NCI-H2081 (cell line): ENCODE data around the gene EGF.

ENCODE experiments used
- DNase-seq, 2 experiments: peaks; one replicate each; lab custom pipeline; 2025; lab: John Stamatoyannopoulos, UW

Gene EGF

DNA sequence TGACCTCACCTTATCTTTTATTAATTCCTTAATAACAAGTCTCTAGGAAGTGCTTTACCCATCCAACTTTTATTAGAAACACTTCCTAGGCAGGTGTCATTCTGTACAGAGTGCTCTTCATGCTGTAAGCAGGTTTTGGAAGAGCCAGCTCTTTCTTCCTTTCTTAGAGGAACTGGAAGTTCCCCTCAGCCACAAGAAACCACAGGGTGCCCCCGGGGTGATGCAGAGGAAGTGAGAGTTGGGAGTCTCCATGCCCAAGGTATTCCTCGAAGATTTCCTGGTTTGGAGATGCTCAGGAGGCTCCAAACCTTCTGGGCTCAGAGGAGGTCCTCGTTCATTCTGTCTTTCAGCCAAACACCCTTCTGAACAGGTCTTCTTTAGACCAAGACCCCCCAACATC is 83.8 kb downstream of the EGF start:
- DNase-seq = no peak

DNA sequence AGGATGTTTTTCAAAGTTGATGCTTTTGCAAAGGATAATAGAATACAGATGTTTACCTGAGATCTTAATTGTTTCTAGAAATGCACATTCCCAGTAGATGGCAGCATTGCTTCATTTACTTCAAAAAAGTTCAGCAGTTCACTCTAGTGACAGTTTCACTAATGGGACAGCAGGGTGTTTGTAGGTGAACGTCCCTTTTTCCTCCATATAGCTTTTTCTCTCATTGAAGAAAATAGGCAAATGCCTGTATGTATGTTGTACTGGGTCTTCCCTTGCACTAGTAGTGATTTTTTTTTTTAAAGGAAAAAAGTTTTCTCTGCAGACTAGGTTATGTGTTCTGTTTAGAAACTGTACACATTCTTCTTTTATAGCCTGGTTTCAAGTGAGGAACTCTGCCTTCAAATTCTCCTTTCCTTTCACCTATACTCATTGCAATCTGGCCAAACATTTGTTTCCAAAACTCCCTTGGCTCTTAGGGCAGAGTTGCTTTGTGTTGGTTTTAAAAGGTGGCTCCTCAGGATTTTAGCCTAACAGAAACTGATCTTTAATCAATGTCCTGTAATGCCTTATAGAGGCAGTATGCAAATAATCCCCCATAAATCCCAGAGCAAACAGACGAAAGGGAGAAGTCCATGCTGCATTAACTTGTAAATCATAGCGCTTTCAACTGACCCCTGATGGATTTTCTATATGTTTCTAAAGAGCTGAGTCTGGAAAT is 86.3 kb downstream of the EGF start:
- DNase-seq = peak; percentile 30 to 55

GRCh38 chr4:109999585-109999912 is 86.9 kb downstream of the EGF start:
- DNase-seq = no peak

DNA sequence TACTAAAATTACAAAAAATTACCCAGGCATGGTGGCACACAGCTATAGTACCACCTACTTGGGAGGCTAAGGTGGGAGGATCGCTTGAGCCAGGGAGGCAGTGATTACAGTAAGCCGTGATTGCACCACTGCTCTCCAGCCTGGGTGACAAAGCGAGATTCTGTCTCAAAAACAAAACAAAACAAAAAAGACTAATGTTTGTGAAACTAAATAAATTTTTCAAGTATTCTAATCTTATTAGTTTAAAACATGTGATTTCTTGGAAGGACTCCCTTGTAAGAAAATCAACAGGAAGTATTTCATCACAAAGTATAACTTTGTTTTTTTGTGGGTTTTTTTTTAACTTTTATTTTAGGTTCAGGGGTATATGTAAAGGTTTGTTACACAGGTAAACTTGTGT is 89.6 kb downstream of the EGF start:
- DNase-seq = no peak

DNA sequence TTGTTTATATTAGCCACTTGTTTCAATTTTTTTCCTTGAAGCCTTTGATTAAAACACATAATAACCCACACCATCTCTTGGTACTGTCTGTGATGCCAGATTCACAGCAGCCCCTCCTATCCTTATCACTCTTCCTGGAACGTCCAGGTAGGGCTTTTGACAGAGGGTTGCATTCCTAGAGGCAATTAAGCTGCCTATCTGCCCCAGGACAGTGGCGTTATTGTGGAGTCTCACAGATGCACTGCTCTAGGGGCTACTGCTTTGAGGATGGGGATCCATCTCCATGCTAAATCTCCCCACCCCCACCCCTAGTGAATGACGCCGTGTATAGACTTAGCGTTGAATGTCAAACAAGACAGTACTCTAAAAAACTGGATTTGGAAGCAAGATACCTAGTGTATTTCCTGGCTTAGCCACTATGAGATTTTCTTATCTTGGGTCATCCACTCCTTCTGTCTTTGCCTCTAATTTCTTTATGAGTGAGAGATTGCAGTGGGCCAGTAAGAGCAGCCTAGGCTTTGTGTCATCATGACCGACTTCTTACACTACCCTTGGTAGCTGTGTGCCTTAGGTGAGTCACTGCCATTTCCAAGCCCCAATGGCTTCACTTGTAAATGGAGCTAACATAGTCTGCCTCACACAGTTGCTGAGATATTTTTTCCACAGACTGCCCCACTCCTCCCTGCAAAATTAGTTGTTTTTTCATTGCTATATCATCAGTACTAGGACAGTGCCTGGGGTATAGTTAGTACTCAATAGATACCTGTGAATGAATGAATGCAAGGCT is 90.9 kb downstream of the EGF start:
- DNase-seq = no peak

- DNase-seq = no peak
These were observed 91.9 kb downstream of the EGF start for GRCh38 chr4:110004556-110004955.

- peak in 1 of 2 experiments; percentile 43 for DNase-seq
These were observed 92.9 kb downstream of the EGF start for GRCh38 chr4:110005461-110006056.

GRCh38 chr4:110007217-110007616 is 94.5 kb downstream of the EGF start:
- no peak for DNase-seq

GRCh38 chr4:110008540-110008939 is 95.9 kb downstream of the EGF start:
- no peak for DNase-seq

GRCh38 chr4:110009550-110009949 is 96.9 kb downstream of the EGF start:
- peak in 1 of 2 experiments; percentile 8 for DNase-seq

- no peak for DNase-seq
These were observed 98.1 kb downstream of the EGF start for GRCh38 chr4:110010797-110011196.

DNA sequence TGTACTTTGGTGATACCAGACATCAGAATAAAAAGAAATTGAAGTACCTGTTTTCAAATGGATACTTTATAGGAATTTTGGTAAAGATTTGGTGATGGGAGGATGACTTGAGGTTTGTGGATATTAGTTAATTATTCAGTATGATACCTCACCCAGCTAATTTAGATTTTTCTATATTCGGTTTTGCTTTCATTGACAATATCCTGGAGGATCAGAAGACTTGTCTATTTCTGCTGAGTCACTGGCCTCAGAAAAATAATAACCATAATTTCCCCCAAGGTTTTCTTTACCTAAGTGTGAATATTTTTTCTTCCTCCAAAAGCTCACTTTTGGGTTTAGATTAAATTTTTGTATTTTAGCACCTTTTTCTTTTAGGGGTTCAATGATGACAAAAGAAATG is 100.2 kb downstream of the EGF start:
- DNase-seq = no peak

GRCh38 chr4:110014233-110014632 is 101.5 kb downstream of the EGF start:
- no peak for DNase-seq

- DNase-seq = no peak
These were observed 106.5 kb downstream of the EGF start for GRCh38 chr4:110019153-110019552.

DNA sequence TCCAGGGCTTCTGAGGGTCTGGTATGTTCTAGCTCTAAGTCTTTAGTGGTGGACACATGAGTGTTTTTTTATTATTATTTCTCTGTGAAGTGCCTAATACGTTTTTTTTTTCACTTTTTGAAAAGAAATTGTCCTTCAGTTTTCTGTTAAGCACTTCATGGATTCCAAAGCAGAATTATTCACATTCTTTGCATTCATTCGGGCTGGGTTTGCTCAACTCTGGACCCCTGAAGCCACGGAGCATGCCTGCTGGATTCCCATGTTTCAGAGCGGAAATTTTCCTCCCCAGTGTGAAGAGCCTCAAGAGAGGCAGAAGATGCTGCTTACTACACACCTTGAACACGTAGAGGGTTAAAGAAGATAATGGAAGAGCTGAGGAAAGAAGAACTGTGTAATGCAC is 107.5 kb downstream of the EGF start:
- no peak for DNase-seq

DNA sequence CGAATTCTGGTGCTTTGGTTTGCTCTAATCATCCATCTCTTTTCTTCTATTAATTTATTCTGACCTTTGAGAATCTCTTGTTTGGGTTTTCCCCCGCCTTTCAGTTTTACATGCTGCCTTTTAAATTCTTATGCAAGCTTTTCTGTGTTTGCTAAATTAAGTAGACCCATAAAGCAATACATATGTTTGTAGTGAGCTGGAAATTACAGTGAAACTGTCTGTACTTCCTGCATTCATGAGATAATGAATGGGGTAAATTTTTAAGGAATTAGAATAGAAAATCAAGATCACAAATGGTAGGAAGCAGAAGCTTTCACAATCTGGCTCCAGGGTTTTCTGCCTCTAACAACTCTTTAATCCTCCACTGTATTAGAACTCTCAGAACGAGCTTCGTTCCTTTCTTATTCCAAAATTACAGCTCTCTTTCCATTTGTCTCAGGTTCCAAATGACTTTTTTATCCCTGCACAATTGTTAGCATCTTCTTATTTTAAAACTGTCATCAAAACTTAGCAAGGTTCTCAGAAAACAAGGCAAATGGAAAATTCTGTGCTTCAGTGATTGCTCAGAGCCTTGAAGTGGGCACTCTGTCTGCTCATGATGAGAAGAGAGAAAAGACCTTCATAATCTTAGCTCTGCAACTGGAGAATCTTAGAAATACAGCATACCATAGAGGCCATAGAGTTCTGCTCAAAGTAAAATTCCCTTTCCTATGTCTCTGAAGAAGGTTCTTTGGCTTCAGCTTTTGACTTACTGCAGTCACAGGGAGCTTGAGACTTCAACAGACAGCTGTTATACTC is 108.2 kb downstream of the EGF start:
- no peak for DNase-seq

GRCh38 chr4:110022457-110022856 is 109.8 kb downstream of the EGF start:
- DNase-seq = no peak

- DNase-seq = peak in 1 of 2 experiments; percentile 2
These were observed 112.4 kb downstream of the EGF start for GRCh38 chr4:110025056-110025455.

- DNase-seq = peak in 1 of 2 experiments; percentile 16
These were observed 113.0 kb downstream of the EGF start for GRCh38 chr4:110025718-110026117.

DNA sequence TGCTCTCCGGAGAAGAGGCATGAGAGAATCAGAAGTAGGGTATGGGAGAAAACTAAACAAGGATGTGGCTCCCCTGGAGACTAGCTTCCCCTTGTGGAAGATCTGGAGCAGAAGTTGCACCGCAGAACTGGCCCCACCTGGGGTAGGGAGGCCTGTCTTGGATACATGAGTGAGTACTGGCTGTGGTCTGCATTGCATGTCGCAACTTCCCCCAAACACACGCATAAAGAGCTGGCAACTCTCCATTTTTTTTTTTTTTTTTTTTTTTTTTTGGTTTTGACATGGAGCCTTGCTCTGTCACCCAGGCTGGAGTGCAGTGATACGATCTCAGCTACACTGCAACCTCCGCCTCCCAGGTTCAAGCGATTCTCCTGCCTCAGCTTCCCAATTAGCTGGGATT is 119.9 kb downstream of the EGF start:
- DNase-seq = no peak

- no peak for DNase-seq
These were observed 120.8 kb downstream of the EGF start for GRCh38 chr4:110033355-110034025.

DNA sequence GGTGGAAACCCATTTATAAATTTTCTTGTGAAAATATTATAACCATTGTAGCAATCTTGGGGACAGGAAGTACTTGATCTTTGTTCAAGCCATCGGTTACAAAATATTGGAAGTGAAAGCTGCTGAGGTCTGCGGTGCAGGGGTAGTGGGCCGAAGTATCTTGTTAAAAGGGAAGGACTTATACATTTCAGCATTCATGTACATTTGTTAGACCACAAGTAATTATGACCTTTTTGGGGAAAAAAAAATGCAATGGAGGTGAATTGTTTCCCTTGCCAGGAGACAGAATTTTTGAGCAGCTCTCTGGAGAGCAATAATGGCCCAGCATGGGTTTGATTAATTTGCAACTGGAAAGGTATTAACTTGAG is 121.3 kb downstream of the EGF start:
- DNase-seq = no peak
